GM10847 (cell line): Measurements from ENCODE around the gene BCOR.

Source experiments
- POLR2A ChIP-seq: IDR thresholded peaks from 2 replicates; pipeline ENCODE4 v1.6.1; 2011; ENCODE audit not compliant: insufficient read length; ENCODE audit errors: extremely low read depth

Gene BCOR

DNA sequence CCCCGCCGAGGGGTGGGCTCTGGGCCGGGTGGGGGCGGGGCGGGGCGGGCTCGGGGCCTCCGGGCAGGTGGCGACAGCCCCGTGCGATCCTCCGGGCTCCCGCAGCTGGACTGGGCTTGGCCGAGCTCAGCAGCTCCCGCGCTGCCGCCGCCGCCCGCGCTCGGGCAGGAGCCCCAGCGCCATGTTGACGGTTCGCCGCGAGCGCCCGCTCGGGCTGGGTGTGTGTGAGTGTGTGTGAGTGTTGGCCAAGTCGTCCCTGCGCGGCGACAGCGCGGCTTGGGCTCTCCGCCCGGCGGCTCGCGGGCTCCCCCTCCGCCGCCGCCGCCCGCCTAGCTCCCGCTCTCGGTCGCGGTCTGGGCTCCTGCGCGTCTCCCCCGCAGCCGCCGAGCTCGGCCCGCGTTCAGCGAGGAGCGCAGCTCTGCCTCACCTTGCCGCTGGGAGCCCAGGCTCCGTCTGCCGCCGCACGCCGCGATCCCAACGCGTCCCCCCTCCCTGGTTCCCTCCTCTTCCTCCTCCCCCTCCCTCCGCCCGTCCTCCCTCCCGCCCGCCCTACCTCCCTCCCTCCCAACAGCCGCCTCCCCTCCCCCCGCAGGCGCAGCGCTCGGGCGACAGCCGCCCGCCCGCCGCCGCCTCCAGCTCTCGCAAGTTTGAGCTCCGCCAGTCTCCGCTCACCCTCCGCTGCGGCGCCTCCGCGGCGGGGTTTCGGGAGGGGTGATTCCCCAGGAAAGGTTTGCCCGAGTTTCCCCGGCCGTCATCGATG is at the start of gene BCOR:
Gene BCOR (minus strand): TSS at position 455 of the 760 bp plus-strand sequence. CDS start 20,029 bp downstream, outside the sequence.
- peak; percentile 74 for TF ChIP-seq POLR2A

DNA sequence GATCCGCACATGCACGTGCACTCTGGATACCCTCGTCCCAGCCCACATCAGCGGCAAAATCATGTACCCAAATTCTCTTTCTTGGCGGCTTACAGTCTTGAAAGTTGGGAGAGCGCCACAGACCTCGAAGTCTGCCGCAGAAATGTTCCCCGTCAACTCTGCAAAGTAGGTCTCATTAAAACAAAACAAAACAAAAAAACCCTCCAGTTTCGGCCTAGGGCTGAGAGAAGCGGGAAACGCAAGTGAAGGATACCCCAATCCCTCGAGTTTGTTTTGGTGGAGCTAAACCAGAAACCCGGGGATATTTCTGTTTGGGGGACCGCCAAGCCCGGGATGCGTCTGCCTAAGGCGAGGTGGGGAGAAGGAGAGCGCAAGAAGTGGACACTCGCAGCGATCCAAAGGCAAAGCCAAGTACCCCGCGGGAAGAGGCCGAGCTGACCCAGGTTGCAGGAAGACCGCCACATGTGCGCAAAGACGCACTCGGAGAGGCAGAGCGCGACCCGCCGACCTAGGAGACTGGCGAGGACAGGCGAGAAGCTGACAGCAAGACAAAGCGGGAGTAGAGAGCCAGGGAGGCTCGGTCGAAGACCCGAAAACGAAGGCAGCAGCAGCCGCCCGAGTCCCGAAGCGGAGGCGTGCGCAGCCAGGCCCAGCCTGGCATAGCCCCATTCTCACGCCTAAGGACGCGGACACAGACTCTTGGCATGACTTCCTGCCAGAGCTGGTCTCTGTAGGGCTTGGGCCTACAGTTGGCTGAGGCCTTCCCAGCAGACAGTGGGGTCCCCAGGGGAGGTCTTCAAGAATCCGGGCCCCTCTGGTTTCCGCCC is 49.6 kb upstream of the BCOR start:
- TF ChIP-seq POLR2A, result no peak

DNA sequence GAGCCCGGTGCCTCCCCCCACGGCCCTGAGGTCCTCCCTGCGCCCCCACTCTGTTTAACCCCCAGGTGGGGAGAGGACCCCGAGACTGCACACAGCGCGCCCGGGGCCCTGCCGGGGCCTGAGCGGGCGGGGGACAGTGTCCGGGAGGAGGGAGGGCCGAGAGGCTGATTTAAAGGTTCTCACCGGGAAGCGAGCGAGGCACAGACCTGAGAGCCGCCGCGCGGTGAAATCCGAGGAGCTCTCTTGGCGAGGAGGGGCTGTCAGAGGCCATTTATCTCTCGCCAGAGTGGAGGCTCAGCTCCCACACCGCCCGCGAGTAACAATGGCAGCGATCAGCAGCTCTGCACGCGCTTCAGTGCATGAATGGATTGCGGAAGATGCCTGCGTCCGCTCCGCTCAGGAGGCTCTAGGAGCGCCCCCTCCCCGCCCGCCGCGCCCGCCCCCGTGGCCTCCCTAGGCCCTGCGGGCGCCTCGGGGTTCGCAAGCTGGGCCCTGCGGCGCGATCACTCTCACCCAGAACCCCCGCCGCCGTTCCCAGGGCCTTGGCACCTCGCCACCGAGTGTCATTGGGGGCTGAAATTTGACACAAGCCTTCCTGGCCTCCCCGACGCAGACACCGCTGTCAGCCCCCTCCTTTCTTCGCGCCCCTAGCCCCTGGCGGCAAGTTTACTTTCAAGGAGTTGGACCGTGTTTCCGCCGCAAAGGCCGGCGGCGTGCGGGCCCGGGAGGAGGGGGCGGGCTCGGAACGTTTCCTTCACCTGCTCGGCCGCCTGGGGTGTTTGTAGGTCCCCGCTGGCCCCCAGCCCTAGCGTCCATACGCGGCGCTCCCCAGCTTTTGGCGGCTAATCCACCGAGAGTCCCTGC is 48.7 kb upstream of the BCOR start:
- TF ChIP-seq POLR2A, result no peak

DNA sequence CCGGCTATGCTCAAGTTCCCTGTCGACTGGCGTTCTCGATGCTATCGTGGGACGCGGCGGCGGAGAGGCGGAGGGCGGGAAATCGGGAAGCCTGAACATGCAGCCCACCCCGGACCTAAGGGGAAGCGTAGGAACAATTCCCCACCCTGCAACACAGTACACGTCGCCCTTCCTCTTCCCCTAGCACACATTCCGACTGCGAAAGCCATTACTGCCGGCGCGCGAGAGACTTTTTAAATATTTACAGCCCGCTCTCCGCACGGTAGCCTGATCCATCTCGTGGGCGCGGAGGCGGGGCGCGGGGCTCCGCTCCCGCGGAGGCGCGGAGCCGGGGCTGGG is 48.1 kb upstream of the BCOR start:
- TF ChIP-seq POLR2A, result no peak

DNA sequence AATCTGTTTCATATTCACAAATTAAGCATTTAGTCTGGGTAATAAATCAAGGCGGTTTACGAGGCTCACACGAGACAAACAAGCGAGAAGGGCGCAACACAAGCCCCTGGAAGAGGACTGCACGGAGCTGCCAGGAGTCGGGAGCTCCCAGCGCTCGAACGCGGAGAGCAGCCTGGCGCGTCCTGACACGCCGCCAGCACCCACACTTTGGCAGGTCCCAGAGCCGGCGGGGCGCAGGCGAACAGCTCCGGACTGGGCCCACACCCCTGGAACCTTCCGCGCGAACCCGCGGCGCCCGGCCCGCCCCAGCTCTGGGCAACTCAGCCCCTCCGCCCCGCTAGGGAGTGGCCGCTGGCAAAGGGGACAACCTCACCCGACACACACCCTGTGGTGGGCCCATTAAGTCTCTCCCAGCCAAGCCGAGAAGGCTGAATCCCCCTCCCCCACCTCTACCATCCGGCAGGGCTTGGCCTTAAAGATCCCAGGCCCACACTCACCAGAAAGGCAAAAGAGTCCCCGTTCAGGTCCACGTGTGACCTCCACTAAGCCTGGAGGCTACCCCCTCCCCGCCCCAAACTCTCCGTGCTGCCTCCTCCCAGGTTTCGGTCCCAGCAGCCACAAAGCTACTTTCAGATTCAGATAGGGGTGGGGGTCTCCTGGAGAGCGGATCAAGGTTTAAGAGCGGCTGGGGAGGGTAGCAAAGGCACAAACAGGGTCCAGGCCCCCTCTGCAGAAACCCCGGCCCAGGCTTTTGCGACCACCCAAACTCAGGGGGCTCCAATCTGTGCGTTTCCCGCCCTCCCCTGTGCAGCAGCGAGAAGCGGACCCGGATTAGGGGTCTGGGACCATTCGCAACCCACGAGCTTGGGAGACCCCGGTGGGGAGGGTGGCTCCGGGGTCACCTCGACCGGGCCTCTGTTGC is 47.5 kb upstream of the BCOR start:
- no peak for TF ChIP-seq POLR2A

DNA sequence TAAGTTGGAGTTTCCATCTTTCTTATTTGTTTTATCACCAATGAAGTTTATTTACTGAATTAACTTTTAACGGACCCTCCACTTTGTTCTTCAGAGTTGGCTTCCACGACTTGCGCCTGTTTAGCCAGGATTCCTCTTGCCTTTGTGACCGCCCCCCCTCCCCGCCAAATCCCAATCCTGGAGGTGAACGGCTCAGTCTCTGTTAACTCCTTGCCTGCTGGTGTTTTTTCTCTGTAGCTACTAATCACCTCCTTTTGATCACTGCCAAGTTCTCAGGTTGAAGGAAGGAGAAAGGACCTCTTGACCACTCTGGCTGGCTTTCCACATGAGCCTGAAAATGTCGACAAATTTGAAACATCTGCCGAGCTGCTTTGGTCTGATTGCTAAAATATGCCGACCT is 46.8 kb upstream of the BCOR start:
- TF ChIP-seq POLR2A, result no peak

DNA sequence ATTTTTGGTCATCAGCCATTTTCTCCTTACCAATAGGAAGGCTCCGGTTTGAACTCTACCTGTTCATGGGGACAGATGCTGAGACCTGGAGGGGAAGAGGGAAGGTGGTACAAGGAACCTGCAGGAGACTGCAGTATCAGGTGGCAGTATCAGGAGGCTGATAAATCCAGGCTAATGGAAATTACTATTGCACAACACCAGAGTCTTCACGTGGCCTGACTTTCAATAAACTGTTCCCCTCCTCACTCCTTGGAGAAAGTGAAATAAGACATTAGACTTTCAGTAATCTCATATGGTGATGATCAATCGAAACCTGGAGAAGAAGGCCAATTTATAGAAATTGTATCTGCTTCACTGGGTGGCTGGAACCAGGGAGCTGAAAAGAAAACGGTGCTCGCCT is 46.2 kb upstream of the BCOR start:
- TF ChIP-seq POLR2A, result no peak

DNA sequence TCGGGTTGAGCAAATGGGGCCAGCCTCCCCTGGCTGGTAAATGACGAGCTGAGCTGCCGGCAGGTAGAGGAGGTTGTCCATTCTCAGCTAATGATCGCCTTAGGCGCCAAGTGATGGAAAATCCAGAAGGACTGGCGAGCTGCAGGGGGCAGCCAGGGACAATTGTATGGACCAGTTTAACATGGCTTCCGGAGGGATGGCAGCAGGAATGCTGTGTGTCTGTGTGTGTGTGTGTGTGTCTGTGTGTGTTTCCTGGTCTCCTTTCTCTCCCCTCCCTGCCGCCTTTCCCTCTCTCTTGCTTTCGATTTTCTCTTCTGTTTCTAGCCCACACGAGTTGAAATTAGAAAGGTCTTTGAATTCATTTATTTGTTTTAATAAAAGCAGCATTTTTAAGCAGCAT is 45.2 kb upstream of the BCOR start:
- TF ChIP-seq POLR2A, result no peak

DNA sequence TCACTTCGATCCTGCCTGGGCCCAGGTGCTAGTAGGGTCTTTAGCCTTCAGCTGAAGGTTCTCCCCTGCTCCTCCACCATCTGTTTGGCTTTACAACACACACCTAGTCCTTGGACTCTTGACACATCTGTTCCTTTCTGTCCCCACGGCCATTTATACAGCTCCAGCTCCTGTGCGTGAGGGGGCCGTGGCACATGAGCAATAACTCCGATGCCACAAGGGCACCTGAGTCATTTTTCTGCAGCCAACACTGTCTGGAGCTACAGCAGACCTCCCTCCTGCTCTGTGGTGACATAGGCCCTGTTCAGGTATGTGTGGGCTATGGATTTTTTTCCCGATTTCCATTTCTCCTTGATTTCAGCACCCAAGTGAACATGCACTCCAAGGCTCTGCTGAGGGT is 44.7 kb upstream of the BCOR start:
- TF ChIP-seq POLR2A, result no peak

DNA sequence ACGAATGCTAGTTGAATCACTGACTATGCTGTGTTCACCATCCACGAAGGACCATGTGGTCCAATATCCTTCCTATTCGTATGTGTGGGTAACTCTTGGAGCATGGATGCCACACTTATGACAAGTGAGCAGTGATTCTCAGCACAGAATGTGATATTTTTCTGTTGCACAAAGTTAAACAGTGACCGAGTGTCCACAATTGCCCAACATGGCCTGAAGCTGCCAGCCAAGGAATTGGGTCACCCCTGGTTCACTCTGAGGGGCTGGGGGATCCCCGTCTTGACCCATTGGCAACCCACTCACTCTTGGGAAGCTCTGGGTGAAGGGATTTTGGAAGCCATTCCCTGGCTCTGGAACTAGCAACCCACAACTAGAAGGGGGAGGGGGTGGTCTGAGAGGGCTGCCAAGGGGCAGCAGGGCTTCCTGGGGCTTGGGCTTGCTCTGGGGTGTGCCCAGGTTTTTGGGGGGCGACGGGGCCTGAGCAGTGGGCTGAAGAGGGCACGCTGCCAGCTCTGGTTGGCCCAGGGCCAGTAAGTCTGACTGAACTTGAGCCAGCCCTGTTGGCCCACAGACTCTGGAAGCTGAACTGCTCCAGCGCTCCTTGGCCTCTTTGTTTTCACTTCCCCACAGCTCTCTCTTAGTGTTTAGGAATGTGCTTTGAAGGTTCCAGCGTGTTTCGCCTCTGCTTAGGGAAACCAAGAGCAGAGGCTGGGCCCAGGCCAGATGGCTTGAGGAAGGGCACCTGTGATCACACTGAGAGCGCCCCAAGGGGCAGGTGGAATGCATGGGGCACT is 43.1 kb upstream of the BCOR start:
- TF ChIP-seq POLR2A, result no peak

DNA sequence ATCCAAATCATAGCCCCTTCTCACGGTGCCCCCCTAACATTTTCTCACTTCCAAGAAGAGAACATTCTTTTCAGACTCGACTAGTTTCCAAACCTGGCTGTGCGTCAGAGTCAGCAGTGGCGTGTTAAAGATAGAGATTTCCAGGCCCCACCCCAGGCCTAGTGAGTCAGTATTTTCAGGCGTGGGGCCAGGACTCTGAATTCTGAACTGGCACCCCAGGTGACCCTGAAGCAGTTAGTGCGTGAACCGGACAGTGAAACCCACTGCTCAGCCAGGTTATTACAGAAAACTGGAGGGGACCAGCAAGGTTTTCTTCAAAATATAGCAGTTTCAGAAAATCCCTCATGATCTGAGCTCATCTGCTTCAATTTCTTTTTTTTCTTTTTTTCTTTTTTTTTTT is 35.0 kb upstream of the BCOR start:
- TF ChIP-seq POLR2A, result no peak

DNA sequence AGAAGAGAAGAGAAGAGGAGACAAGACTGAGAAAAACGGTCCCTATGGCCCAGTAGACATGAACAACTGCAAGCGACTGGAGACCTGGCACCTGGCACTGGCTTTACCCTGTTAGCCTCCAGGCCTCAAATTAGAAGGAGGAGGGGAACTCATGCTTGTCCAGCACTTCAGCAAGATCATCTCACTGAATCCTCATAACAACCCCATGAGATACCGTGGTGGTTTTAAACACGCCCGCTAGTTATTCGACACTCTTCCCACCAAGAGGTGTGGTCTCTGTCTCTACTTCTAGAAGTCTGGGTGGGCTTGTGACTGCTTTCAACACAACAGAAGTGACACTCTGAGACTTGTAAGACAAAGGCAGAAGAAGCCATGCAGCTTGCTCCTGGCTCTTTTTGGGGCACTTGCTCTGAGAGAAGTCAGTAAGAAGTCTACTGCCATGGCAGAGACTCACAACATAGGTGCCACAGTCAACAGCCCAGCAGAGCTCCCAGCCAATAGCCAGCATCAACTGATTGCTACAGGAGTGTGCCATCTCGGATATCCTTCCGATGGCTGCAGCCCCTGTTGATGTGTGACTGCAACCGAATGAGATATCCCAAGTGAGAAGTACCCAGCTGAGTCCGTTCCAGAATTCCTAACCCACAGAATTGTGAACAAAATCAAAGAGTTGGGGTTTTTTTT is 34.0 kb upstream of the BCOR start:
- no peak for TF ChIP-seq POLR2A

DNA sequence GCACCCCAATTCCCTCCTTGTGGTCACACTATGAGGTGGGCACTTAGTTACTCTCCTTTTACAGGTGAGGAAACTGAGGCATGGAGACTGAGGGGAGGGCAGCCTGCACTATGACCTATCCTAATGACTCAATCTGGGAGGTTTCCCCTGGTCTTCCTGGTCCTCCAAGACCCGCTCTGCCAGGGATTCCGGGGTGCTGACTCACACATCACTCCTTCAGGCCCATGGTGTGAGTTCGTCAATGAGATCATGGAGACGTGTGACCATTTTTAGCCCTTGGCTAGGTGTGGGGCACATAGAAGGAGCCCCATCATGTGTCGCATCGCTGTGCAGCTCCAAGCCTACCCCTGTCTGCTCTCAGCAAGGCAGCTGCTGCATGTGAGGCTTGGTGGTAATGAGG is 32.4 kb upstream of the BCOR start:
- no peak for TF ChIP-seq POLR2A
